ENCODE results near the gene SIRPD. TPM values are rescaled to one million over a fixed set of nuclear protein-coding genes. Genes with fewer than 3 reads are reported as not detected.
"Not testable (repeated sequence)": the region's sequence is repeated elsewhere in the genome, so short reads cannot be mapped to it uniquely, and the experiment has no call there.

SIRPD gene
- total RNA-seq, 1 experiment from 2014 or later = not detected

- Mint-ChIP-seq H3K4me1 (ENCODE audit: insufficient read depth, unreplicated experiment) (peaks cover 6% of the 10 kb centered on the region), H3K36me3 (ENCODE audit: insufficient read depth, unreplicated experiment) (no peaks in the 10 kb centered on the region), H3K27ac (ENCODE audit: low read depth, unreplicated experiment) (no peak overlapping the region), H3K4me3 (ENCODE audit: unreplicated experiment) (no peak overlapping the region), H3K27me3 (ENCODE audit: insufficient read depth, unreplicated experiment) (no peaks in the 10 kb centered on the region), H3K9me3 (ENCODE audit: unreplicated experiment) (no peaks in the 10 kb centered on the region)
- DNase-seq (ENCODE audit: unreplicated experiment) = no peak
- POLR2A ChIA-PET = interaction anchor here (0.9 kb wide), 1 partner anchor 86 kb away, joined by 3 read pairs; no protein-coding TSS in a partner anchor
- intact Hi-C loops (cut with micrococcal nuclease) = no loop called here
- BruUV-seq (replicated peaks) = no TSS peak
- TF ChIP-seq CTCF (IDR thresholded peaks at IDR 0.05; ENCODE audit: unreplicated experiment) = no peak
- CTCF ChIA-PET = no interaction called here
Observed at GRCh38 chr20:1576641-1577040, 19.1 kb upstream of the SIRPD start.

- H3K36me3 Mint-ChIP-seq (ENCODE audit: insufficient read depth, unreplicated experiment); H3K4me1 Mint-ChIP-seq (ENCODE audit: insufficient read depth, unreplicated experiment); H3K27ac Mint-ChIP-seq (ENCODE audit: low read depth, unreplicated experiment); H3K9me3 Mint-ChIP-seq (ENCODE audit: unreplicated experiment); CTCF ChIA-PET; DNase-seq (ENCODE audit: unreplicated experiment); BruUV-seq (replicated peaks); intact Hi-C loops (cut with micrococcal nuclease); H3K27me3 Mint-ChIP-seq (ENCODE audit: insufficient read depth, unreplicated experiment); POLR2A ChIA-PET; H3K4me3 Mint-ChIP-seq (ENCODE audit: unreplicated experiment): not testable (repeated sequence)
Observed at GRCh38 chr20:1576003-1576402, 18.5 kb upstream of the SIRPD start.

- BruUV-seq (replicated peaks); H3K27me3 Mint-ChIP-seq (ENCODE audit: insufficient read depth, unreplicated experiment); H3K36me3 Mint-ChIP-seq (ENCODE audit: insufficient read depth, unreplicated experiment); H3K4me3 Mint-ChIP-seq (ENCODE audit: unreplicated experiment); H3K27ac Mint-ChIP-seq (ENCODE audit: low read depth, unreplicated experiment); H3K9me3 Mint-ChIP-seq (ENCODE audit: unreplicated experiment); intact Hi-C loops (cut with micrococcal nuclease); DNase-seq (ENCODE audit: unreplicated experiment): not testable (repeated sequence)
- CTCF ChIA-PET = interaction anchor here (1.1 kb wide), 1 partner anchor 69 kb away, joined by 3 read pairs; no protein-coding TSS in a partner anchor
- POLR2A ChIA-PET = interaction anchor here (0.6 to 0.7 kb wide), 2 partner anchors 137 to 1776 kb away, joined by 3 read pairs; no protein-coding TSS in a partner anchor
- peaks cover 37% of the 10 kb centered on the region for H3K4me1 Mint-ChIP-seq (ENCODE audit: insufficient read depth, unreplicated experiment)
Observed at GRCh38 chr20:1571583-1571982, 14.1 kb upstream of the SIRPD start.

DNA sequence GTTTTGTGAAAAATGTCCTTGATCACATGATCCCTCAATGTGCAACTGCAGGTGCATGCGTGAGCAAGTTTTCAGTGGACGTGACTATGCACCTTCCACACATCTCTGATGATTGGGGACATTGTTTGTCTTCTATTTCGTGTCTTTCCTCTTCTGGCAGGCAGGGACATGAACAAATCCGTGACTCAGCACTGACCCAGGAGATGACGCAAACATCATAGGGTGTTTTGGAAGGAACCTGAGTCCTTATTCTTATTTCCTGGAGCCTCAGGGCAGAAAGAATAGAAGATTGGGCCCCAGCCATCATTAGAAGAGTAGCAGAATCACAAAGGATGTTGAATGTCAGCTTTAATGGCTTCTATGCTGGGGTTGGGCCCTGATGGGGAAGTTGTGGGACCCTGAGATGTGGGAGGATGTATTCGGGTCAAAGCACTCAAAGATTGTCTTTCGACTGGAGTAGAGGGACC lies 11.9 kb upstream of the SIRPD start:
- Mint-ChIP-seq H3K36me3 (ENCODE audit: insufficient read depth, unreplicated experiment) (no peaks in the 10 kb centered on the region), H3K4me1 (ENCODE audit: insufficient read depth, unreplicated experiment) (peaks cover 33% of the 10 kb centered on the region), H3K4me3 (ENCODE audit: unreplicated experiment) (no peak overlapping the region), H3K27me3 (ENCODE audit: insufficient read depth, unreplicated experiment) (no peaks in the 10 kb centered on the region), H3K9me3 (ENCODE audit: unreplicated experiment) (no peaks in the 10 kb centered on the region), H3K27ac (ENCODE audit: low read depth, unreplicated experiment) (peak overlapping the region; percentile 68)
- no TSS peak for BruUV-seq (replicated peaks)
- DNase-seq (ENCODE audit: unreplicated experiment) = peak; percentile 94
- no peak for TF ChIP-seq CTCF (IDR thresholded peaks at IDR 0.05; ENCODE audit: unreplicated experiment)
- intact Hi-C loops (cut with micrococcal nuclease) = no loop called here
- ChIA-PET CTCF (interaction anchor here (0.6 to 0.7 kb wide), 2 partner anchors 9 to 176 kb away, joined by 3 read pairs; no protein-coding TSS in a partner anchor), POLR2A (interaction anchor here (0.6 to 1.0 kb wide), 2 partner anchors 47 to 255 kb away, joined by 3 read pairs; no protein-coding TSS in a partner anchor)

DNA sequence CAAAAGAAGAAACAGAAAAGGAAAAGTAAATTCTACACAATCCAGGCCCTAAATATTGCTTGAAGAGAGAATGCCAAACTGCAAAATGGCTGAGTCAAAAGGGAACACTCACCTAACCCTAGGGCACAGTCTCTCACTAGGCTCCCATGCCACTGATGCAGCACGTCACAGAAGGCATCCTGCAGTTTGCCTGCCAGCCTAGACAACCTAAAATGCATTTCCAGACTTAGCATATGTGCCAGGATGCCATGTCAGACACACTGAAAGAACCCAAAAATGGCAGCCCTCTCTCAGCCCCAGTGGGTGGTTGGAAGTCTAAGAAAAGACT lies 10.6 kb upstream of the SIRPD start:
- ChIA-PET CTCF (no interaction called here), POLR2A (interaction anchor here (1.1 to 1.5 kb wide), 3 partner anchors 12 to 151 kb away, joined by 3 to 4 read pairs (median 3); no protein-coding TSS in a partner anchor)
- DNase-seq (ENCODE audit: unreplicated experiment) = no peak

More for the DNA sequence above, 10.6 kb upstream of the SIRPD start:
- Mint-ChIP-seq H3K9me3 (ENCODE audit: unreplicated experiment) (peaks cover 7% of the 10 kb centered on the region), H3K27me3 (ENCODE audit: insufficient read depth, unreplicated experiment) (no peaks in the 10 kb centered on the region), H3K4me1 (ENCODE audit: insufficient read depth, unreplicated experiment) (peaks cover 33% of the 10 kb centered on the region), H3K27ac (ENCODE audit: low read depth, unreplicated experiment) (peak overlapping the region; percentile 68), H3K36me3 (ENCODE audit: insufficient read depth, unreplicated experiment) (no peaks in the 10 kb centered on the region), H3K4me3 (ENCODE audit: unreplicated experiment) (no peak overlapping the region)
- no TSS peak for BruUV-seq (replicated peaks)
- TF ChIP-seq CTCF (IDR thresholded peaks at IDR 0.05; ENCODE audit: unreplicated experiment) = no peak
- intact Hi-C loops (cut with micrococcal nuclease) = no loop called here
